DMS53 treated with DMSO at 0.1 percent for 48 hours (cell line): ENCODE measurements around the gene TMPRSS11B.

ENCODE experiments used
- DNase-seq: peaks from one replicate; lab custom pipeline; 2025; ENCODE audit not compliant: unreplicated experiment; lab: John Stamatoyannopoulos, UW

The TMPRSS11B gene

GRCh38 chr4:68245594-68245993 is at the start of gene TMPRSS11B:
TMPRSS11B (minus strand) TSS chr4:68245694; CDS start chr4:68245558, 136 bp downstream.
- DNase-seq = no peak

GRCh38 chr4:68291256-68291655 is 45.8 kb upstream of the TMPRSS11B start:
- no peak for DNase-seq

GRCh38 chr4:68288393-68288740 is 42.9 kb upstream of the TMPRSS11B start:
- no peak for DNase-seq

- no peak for DNase-seq
Observed at GRCh38 chr4:68287704-68288392, 42.4 kb upstream of the TMPRSS11B start.

GRCh38 chr4:68283714-68284113 is 38.2 kb upstream of the TMPRSS11B start:
- no peak for DNase-seq

- no peak for DNase-seq
Observed at GRCh38 chr4:68283095-68283494, 37.6 kb upstream of the TMPRSS11B start.

GRCh38 chr4:68281796-68282740 is 36.6 kb upstream of the TMPRSS11B start:
- DNase-seq = peak; percentile 15

- DNase-seq = no peak
Observed at GRCh38 chr4:68278029-68278428, 32.5 kb upstream of the TMPRSS11B start.

- DNase-seq = no peak
Observed at GRCh38 chr4:68277627-68278026, 32.1 kb upstream of the TMPRSS11B start.

GRCh38 chr4:68272860-68273259 is 27.4 kb upstream of the TMPRSS11B start:
- no peak for DNase-seq

GRCh38 chr4:68272380-68272779 is 26.9 kb upstream of the TMPRSS11B start:
- no peak for DNase-seq

GRCh38 chr4:68271851-68272357 is 26.4 kb upstream of the TMPRSS11B start:
- peak; percentile 11 for DNase-seq

- no peak for DNase-seq
Observed at GRCh38 chr4:68267433-68267944, 22.0 kb upstream of the TMPRSS11B start.

GRCh38 chr4:68264875-68265565 is 19.5 kb upstream of the TMPRSS11B start:
- DNase-seq = no peak

GRCh38 chr4:68259191-68259590 is 13.7 kb upstream of the TMPRSS11B start:
- no peak for DNase-seq

- no peak for DNase-seq
Observed at GRCh38 chr4:68257719-68258118, 12.2 kb upstream of the TMPRSS11B start.

- DNase-seq = no peak
Observed at GRCh38 chr4:68256284-68256683, 10.8 kb upstream of the TMPRSS11B start.

GRCh38 chr4:68250151-68250930 is 4.8 kb upstream of the TMPRSS11B start:
- DNase-seq = no peak

- no peak for DNase-seq
Observed at GRCh38 chr4:68249434-68249833, 3.9 kb upstream of the TMPRSS11B start.

- no peak for DNase-seq
Observed at GRCh38 chr4:68240620-68241019, 4.9 kb downstream of the TMPRSS11B start.
